Endothelial cell of umbilical vein (primary cell): ENCODE results near the gene SLC46A2. TPM values are rescaled to one million over a fixed set of nuclear protein-coding genes. Genes with fewer than 3 reads are reported as not detected.

Experiments
- BruUV-seq: library from RNA; stranded (reverse); fragments of 400-500 nt; replicated peaks from 2 replicates; lab custom pipeline; 2021; lab: Mats Ljungman, UMichigan
- CTCF ChIA-PET: fragments of 300-600, 350-600 bp; sonication (Branson Sonifier 250); formaldehyde crosslinking; loops from one replicate; lab custom pipeline; 2021; ENCODE audit warnings: antibody characterized with exemption, inconsistent platforms; lab: Charles Lee
- POLR2A ChIA-PET: fragments of 300-600, 350-600 bp; sonication (Branson Sonifier 250); formaldehyde crosslinking; loops from one replicate; lab custom pipeline; 2021; ENCODE audit warnings: antibody characterized with exemption, inconsistent platforms; lab: Charles Lee
- DNase-seq: peaks from one replicate; pipeline ENCODE4 v3.0.0-alpha.2; 2011; ENCODE audit warnings: low read depth, low spot score
- FAIRE-seq: peaks from 2 replicates; lab custom pipeline; 2011; peaks lifted over from hg19 to GRCh38; lab: Jason Lieb, UNC
- H2AFZ ChIP-seq: 2 replicates; pipeline ENCODE4 v1.6.0; 2012; ENCODE audit warnings: low read depth, low read length, control low read depth, inconsistent platforms
- H3K27ac ChIP-seq: 2 replicates; pipeline ENCODE4 v1.5.1; 2011; ENCODE audit warnings: low read depth, mild to moderate bottlenecking, control low read depth, low read length, moderate library complexity; ENCODE audit not compliant: insufficient read depth
- H3K27me3 ChIP-seq, 2 experiments: 2 replicates each; pipeline versions ENCODE4 v1.6.0 to v1.6.1; 2011; ENCODE audit warnings: low read length in 2 of 2, mixed read lengths in 1 of 2; ENCODE audit not compliant: control insufficient read depth in 2 of 2, insufficient read depth in 2 of 2
- H3K36me3 ChIP-seq, 2 experiments: 2 replicates in 1 of 2; 3 replicates in 1 of 2; pipeline ENCODE4 v1.5.1; 2011; ENCODE audit warnings: low read length in 2 of 2, mild to moderate bottlenecking in 1 of 2, moderate library complexity in 1 of 2; ENCODE audit not compliant: control insufficient read depth in 2 of 2, insufficient read depth in 2 of 2; ENCODE audit errors: extremely low read depth in 1 of 2
- H3K4me1 ChIP-seq: 3 replicates; pipeline ENCODE4 v1.5.1; 2011; ENCODE audit warnings: mild to moderate bottlenecking, low read length; ENCODE audit not compliant: control insufficient read depth, insufficient read depth; ENCODE audit errors: extremely low read depth
- H3K4me2 ChIP-seq: 2 replicates; pipeline ENCODE4 v1.6.1; 2011; ENCODE audit warnings: low read length, control low read depth, mixed read lengths; ENCODE audit not compliant: insufficient read depth
- H3K4me3 ChIP-seq, 3 experiments: fragments of 200-600 bp in 1 of 3; sonication (generic), shearing (Covaris generic) in 1 of 3; replicated peaks in 1 of 3; 2 replicates each; pipeline ENCODE4 v1.5.1; 2011 to 2016; ENCODE audit warnings: control low read depth in 3 of 3, low read length in 3 of 3, mild to moderate bottlenecking in 2 of 3, inconsistent platforms in 1 of 3, low read depth in 1 of 3, moderate library complexity in 1 of 3; ENCODE audit not compliant: insufficient read depth in 1 of 3
- H3K79me2 ChIP-seq: 2 replicates; pipeline ENCODE4 v1.6.0; 2012; ENCODE audit warnings: low read length, inconsistent platforms; ENCODE audit not compliant: control insufficient read depth, insufficient read depth
- H3K9ac ChIP-seq: replicated peaks from 2 replicates; pipeline ENCODE3; 2011; ENCODE audit warnings: low read length, control low read depth; ENCODE audit not compliant: insufficient read depth; ENCODE audit errors: extremely low read depth
- H3K9me1 ChIP-seq: replicated peaks from 3 replicates; pipeline ENCODE4 v1.6.0; 2011; ENCODE audit warnings: mild to moderate bottlenecking, low read length; ENCODE audit not compliant: control insufficient read depth, insufficient read depth; ENCODE audit errors: extremely low read depth
- H3K9me3 ChIP-seq: replicated peaks from 2 replicates; pipeline ENCODE4 v1.5.1; 2012; ENCODE audit warnings: low read length, inconsistent platforms; ENCODE audit not compliant: control insufficient read depth, insufficient read depth
- H4K20me1 ChIP-seq: replicated peaks from 2 replicates; pipeline ENCODE3; 2011; ENCODE audit warnings: mild to moderate bottlenecking, low read length; ENCODE audit not compliant: control insufficient read depth, insufficient read depth; ENCODE audit errors: extremely low read depth
- CTCF ChIP-seq, 2 donors: IDR thresholded peaks; 1 replicate in 1 of 2; 2 replicates in 1 of 2; pipeline ENCODE4 v1.5.1; 2011; ENCODE audit warnings: low read length in 2 of 2, mild to moderate bottlenecking in 2 of 2, moderate library complexity in 2 of 2, control low read depth in 1 of 2, inconsistent platforms in 1 of 2, low read depth in 1 of 2; ENCODE audit not compliant: insufficient read depth in 1 of 2; ENCODE audit errors: extremely low read depth in 1 of 2
- EZH2 ChIP-seq: IDR thresholded peaks from 2 replicates; pipeline ENCODE4 v1.6.1; 2012; ENCODE audit warnings: borderline replicate concordance, low read depth, mild to moderate bottlenecking, moderate library complexity, low read length, inconsistent platforms; ENCODE audit not compliant: severe bottlenecking
- FOS ChIP-seq: IDR thresholded peaks from 2 replicates; pipeline ENCODE4 v1.6.1; 2011; ENCODE audit warnings: mild to moderate bottlenecking, low read length, moderate library complexity, borderline replicate concordance; ENCODE audit not compliant: insufficient read depth
- GATA2 ChIP-seq: IDR thresholded peaks from 2 replicates; pipeline ENCODE4 v1.7.0; 2011; ENCODE audit warnings: low read depth, mild to moderate bottlenecking, moderate library complexity, mixed read lengths, low read length; ENCODE audit not compliant: insufficient read length, insufficient read depth
- JUN ChIP-seq: IDR thresholded peaks from 2 replicates; pipeline ENCODE4 v1.6.1; 2011; ENCODE audit warnings: borderline replicate concordance, low read depth; ENCODE audit not compliant: insufficient read length, insufficient read depth
- MYC ChIP-seq: IDR thresholded peaks from one replicate; pipeline ENCODE4 v1.6.1; 2011; ENCODE audit warnings: mild to moderate bottlenecking, low read depth, low read length
- POLR2A ChIP-seq: IDR thresholded peaks from 2 replicates; pipeline ENCODE4 v1.6.1; 2012; ENCODE audit warnings: low read depth, mild to moderate bottlenecking, control low read depth, low read length
- POLR2AphosphoS5 ChIP-seq: IDR thresholded peaks from 2 replicates; pipeline ENCODE4 v1.6.1; 2012; ENCODE audit warnings: low read depth, mild to moderate bottlenecking, control low read depth, low read length, moderate library complexity; ENCODE audit not compliant: insufficient read depth
- dilution Hi-C: fragments of 300-500 bp; cut with MboI; formaldehyde crosslinking; loops from one replicate; pipeline ENCODE4 v1.15.0; 2019; ENCODE audit warnings: low sequenced_read_pairs; ENCODE audit not compliant: extremely low pct_ligation_motif_present
- intact Hi-C: fragments of 100-400 bp; cut with micrococcal nuclease; formaldehyde crosslinking; loops from one replicate; pipeline ENCODE4 v1.10.0; 2022
- polyA plus RNA-seq, 4 experiments: library from polyadenylated mRNA; depleted of rRNA in 3 of 4; stranded (reverse) in 3 of 4; unstranded in 1 of 4; fragments of >200 nt; gene quantifications; 2 replicates each; pipeline versions ENCODE4 v1.2.1 to v1.2.3, GENCODE V29; 2011 to 2012; ENCODE audit warnings: missing spikeins in 1 of 4
- total RNA-seq: library from RNA; stranded (reverse); gene quantifications from 2 replicates; pipeline ENCODE4 v1.2.3, GENCODE V29; 2021
- TF ChIP-seq, protein P1 (sequence below): IDR thresholded peaks from 2 replicates; pipeline ENCODE4 v1.6.1; 2011; ENCODE audit not compliant: insufficient read depth, insufficient read length

SLC46A2 gene
- total and polyA plus RNA-seq, 2 donors (not counting 3 experiments of a cell fraction or from before 2014, with no cell fraction given), result not detected

DNA sequence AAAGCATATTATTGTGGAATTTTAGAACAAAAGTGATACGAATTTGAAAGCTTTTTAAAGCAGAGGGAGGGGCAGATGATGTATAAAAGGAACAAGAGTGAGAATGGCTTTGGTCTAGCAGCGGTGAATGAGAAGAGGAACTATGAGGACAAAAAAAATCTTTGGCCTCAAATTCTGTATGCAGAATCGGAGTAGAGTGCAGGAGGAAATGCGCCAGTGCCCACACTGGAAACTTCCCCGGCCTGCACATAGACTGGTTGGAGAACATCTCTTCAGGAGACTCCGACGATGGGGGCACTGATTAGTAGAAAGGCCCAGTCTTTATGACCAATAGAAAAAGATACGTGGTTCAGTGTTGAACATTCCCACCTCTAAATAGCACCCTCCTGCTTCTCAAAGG lies 51.3 kb downstream of the SLC46A2 start:
- CTCF ChIA-PET, result interaction anchor here (1.1 to 3.5 kb wide), 2 partner anchors 16 to 64 kb away, joined by 3 to 14 read pairs; no protein-coding TSS in a partner anchor
- Histone ChIP-seq H3K4me2 (no peak overlapping the region), H3K27me3 (no peaks in the 10 kb centered on the region), H3K36me3 (no peaks in the 10 kb centered on the region), H3K9ac (no peak overlapping the region), H2AFZ (no peak overlapping the region), H3K4me3 (no peak overlapping the region), H3K9me1 (no peaks in the 10 kb centered on the region), H4K20me1 (no peaks in the 10 kb centered on the region), H3K79me2 (no peaks in the 10 kb centered on the region), H3K4me1 (no peaks in the 10 kb centered on the region), H3K9me3 (no peaks in the 10 kb centered on the region), H3K27ac (no peak overlapping the region)
- TF ChIP-seq GATA2 (no peak), POLR2AphosphoS5 (no peak), MYC (no peak), EZH2 (no peak), JUN (no peak), FOS (no peak), CTCF (IDR thresholded peaks at IDR 0.05; ENCODE audit: extremely low read depth in 1 of 2, insufficient read depth in 1 of 2, low read depth in 1 of 2, low read length in 2 of 2) (no peak), POLR2A (no peak)
- TF ChIP-seq, protein P1, sequence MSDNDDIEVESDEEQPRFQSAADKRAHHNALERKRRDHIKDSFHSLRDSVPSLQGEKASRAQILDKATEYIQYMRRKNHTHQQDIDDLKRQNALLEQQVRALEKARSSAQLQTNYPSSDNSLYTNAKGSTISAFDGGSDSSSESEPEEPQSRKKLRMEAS, result no peak
- POLR2A ChIA-PET, result no interaction called here
- intact Hi-C loops (no loop called here), dilution Hi-C loops (no loop called here)
- no TSS peak for BruUV-seq
- no peak for FAIRE-seq
- DNase-seq, result no peak
